AG04450 (cell line): ENCODE measurements around the gene WNK2. TPM values are rescaled to one million over a fixed set of nuclear protein-coding genes. Genes with fewer than 3 reads are reported as not detected.

Experiments
- CTCF ChIA-PET: fragments of 300-600, 350-600 bp; formaldehyde crosslinking; extraction: SDS; loops from one replicate; lab custom pipeline; 2022; ENCODE audit warnings: antibody characterized with exemption, inconsistent platforms; lab: Charles Lee
- POLR2A ChIA-PET: fragments of 350-600 bp; formaldehyde crosslinking; extraction: SDS; loops from one replicate; lab custom pipeline; 2021; ENCODE audit warnings: antibody characterized with exemption, inconsistent platforms; lab: Yijun Ruan, JAX
- DNase-seq: peaks from one replicate; pipeline ENCODE4 v3.0.0-alpha.2; 2011; ENCODE audit warnings: low read depth, low spot score
- H3K27ac ChIP-seq: one replicate; pipeline ENCODE4 v1.5.1; 2012; ENCODE audit warnings: low read depth, low read length, control low read depth
- H3K27me3 ChIP-seq: one replicate; pipeline ENCODE4 v1.6.0; 2012; ENCODE audit warnings: low read length; ENCODE audit not compliant: control insufficient read depth, insufficient read depth
- H3K4me3 ChIP-seq: 2 replicates; pipeline ENCODE4 v1.5.1; 2011; ENCODE audit warnings: mild to moderate bottlenecking, low read depth, low read length, control low read depth
- H3K9me3 ChIP-seq: 2 replicates; pipeline ENCODE4 v1.5.1; 2012; ENCODE audit warnings: low read length; ENCODE audit not compliant: control insufficient read depth, insufficient read depth
- CTCF ChIP-seq: IDR thresholded peaks from 2 replicates; pipeline ENCODE4 v1.5.1; 2011; ENCODE audit warnings: low read depth, low read length, control low read depth, inconsistent platforms
- polyA plus RNA-seq: library from polyadenylated mRNA; depleted of rRNA; stranded (reverse); fragments of >200 nt; gene quantifications from 2 replicates; pipeline ENCODE4 v1.2.3, GENCODE V29; 2011

The WNK2 gene
- polyA plus RNA-seq, 1 experiment = not detected

DNA sequence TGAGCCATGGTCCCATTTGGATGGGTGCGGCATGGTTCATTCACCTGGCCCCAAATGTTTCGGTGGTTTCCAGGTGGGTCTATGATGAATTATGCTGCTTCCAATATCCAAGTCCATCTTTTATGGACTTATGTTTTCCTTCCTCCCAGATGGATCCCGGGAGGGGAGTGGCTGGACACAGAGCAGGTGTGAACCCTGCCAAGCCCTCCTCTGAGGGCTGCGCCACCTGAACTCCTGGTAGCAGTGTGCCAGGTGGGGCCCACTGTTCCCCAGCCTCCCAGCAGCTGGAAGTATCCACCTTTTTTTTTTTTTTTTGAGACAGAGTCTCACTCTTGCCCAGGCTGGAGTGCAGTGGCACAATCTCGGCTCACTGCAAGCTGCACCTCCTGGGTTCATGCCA is 42.9 kb downstream of the WNK2 start:
- Histone ChIP-seq H3K4me3 (no peak overlapping the region), H3K27ac (no peak overlapping the region), H3K27me3 (peaks cover 2% of the 10 kb centered on the region), H3K9me3 (no peaks in the 10 kb centered on the region)
- TF ChIP-seq CTCF = no peak
- ChIA-PET CTCF (no interaction called here), POLR2A (no interaction called here)
- DNase-seq = no peak

- POLR2A ChIA-PET = no interaction called here
Observed at GRCh38 chr9:93228030-93228429, 44.1 kb downstream of the WNK2 start.

DNA sequence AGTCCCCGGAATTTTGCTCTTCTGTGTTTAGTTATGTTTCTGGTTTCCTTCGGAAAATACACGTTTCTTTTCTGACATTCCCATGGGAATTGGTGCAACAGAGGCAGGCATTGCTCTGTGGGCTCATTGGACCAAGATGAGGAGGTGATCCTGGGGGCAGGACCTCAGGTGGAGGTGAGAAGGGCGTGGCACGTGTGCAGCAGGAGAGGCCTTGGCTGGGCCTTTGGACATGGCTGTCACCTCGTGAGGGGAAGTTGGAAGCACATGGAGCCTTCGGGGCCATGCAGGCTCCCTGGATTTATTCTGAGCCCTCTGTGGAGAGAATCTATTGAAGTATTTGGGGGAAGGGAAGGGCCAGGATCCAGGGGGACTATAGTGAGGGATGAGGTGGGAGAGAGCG is 44.5 kb downstream of the WNK2 start:
- POLR2A ChIA-PET = no interaction called here
- Histone ChIP-seq H3K9me3 (no peaks in the 10 kb centered on the region), H3K27ac (no peak overlapping the region), H3K4me3 (no peak overlapping the region), H3K27me3 (peaks cover 5% of the 10 kb centered on the region)
- CTCF ChIA-PET = no interaction called here
- no peak for TF ChIP-seq CTCF
- no peak for DNase-seq

More at GRCh38 chr9:93228030-93228429, 44.1 kb downstream of the WNK2 start:
- DNase-seq = no peak
- Histone ChIP-seq H3K27me3 (peaks cover 5% of the 10 kb centered on the region), H3K27ac (no peak overlapping the region), H3K4me3 (no peak overlapping the region), H3K9me3 (no peaks in the 10 kb centered on the region)
- TF ChIP-seq CTCF = no peak
- CTCF ChIA-PET = no interaction called here

GRCh38 chr9:93229636-93230035 is 45.7 kb downstream of the WNK2 start:
- no peak overlapping the region for H3K4me3 ChIP-seq
- ChIA-PET CTCF (no interaction called here), POLR2A (no interaction called here)
- H3K9me3 ChIP-seq = no peaks in the 10 kb centered on the region
- H3K27ac ChIP-seq = no peak overlapping the region
- no peak for DNase-seq
- TF ChIP-seq CTCF = no peak
- peaks cover 11% of the 10 kb centered on the region for H3K27me3 ChIP-seq

DNA sequence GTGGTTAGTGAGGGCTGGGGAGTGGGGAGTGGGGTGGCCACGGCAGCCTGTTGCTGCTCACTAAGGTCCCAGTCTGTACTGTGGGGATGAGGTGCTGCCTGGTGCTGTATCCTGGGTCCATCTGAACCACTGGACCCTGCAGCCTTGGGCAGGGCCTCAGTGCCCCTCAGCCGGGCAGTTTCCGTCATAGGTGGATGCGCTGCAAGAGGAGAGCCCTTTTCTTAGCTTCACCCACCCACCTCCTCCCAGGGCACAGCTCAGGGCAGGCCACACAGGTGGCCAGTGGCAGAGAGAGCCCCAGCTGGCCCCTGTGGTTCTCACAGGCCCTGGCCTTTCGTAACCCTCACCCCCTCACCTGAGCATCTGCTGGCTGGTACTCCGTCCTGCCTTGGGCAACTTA is 46.2 kb downstream of the WNK2 start:
- no peak for DNase-seq
- H3K4me3 ChIP-seq = no peak overlapping the region
- H3K27ac ChIP-seq = no peak overlapping the region
- peaks cover 13% of the 10 kb centered on the region for H3K27me3 ChIP-seq
- ChIA-PET CTCF (no interaction called here), POLR2A (no interaction called here)
- TF ChIP-seq CTCF = no peak
- H3K9me3 ChIP-seq = no peaks in the 10 kb centered on the region
